Stimulated activated CD8-positive, alpha-beta memory T cell treated with anti-CD3 and anti-CD28 coated beads, Interleukin-4, amount 100 ng/mL, for 4 hours (primary cell): ENCODE measurements around the gene TMEM233.
"Not testable (repeated sequence)": the region's sequence is repeated elsewhere in the genome, so short reads cannot be mapped to it uniquely, and the experiment has no call there.

Source experiments
- DNase-seq, 2 donors: peaks; one replicate each; pipeline ENCODE4 v3.0.0-alpha.2; 2020; ENCODE audit warnings: low read depth in 2 of 2, low spot score in 1 of 2

Gene TMEM233

DNA sequence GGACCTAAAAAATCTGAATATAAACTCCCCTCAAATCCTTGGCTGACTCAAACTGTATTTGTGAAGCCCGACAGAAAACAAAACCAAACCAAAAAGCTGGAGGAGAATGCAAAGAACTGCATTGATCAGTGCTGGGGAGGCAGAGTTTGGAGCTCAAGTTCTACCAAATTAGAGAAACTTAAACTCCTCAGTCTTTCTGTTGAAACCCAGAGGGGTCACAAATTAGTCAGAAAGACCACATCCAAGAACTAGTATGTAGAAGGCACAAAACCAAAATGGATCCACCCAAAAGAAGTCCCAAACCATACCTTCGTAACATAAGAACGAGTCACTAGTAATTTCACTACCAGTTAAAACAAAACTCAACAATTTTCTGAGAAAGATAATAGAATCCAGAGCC, 59.1 kb downstream of the TMEM233 start:
- DNase-seq: no peak

GRCh38 chr12:119657001-119657400, 63.4 kb downstream of the TMEM233 start:
- DNase-seq: not testable (repeated sequence)

DNA sequence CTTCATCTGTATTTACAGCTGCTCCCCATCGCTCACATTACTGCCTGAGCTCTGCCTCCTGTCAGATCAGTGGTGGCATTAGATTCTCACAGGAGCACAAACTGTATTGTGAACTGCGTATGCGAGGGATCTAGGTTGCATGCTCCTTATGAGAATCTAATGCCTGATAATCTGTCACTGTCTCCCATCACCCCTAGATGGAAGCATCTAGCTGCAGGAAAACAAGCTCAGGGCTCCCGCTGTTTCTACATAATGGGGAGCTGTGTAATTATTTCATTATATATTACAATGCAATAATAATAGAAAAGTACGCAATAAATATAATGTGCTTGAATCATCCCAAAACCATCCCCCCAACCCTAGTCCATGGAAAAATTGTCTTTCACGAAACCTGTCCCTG, 64.6 kb downstream of the TMEM233 start:
- not testable (repeated sequence) for DNase-seq

DNA sequence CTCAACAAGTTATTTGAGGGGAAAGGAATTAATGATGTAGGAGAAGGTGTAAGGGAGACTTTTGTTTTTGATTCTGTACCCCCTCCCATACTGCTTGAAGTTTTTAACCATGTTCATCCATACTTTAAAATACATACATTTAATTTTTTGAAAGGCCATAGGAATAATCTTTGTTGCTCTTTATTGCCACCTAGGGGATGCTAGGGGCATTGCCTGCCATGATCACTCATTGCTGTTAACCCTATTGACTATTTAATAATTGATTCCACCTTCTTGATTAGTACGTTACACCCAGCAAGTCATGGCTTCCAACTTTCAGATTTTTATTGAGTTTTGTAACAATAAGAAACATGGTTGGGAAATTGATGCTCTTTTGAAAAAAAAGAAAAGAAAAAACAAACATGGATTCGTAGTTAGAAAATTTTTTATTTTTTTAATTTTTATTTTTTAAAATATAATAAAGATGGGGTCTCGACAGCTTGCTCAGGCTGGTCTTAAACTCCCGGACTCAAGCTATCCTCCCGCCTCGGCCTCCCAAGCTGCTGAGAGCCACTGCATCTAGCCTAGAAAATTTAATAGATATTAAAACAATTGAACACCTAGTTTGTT, 65.8 kb downstream of the TMEM233 start:
- peak in 1 of 2 donors; percentile 20 for DNase-seq

- DNase-seq: no peak
Observed at GRCh38 chr12:119660076-119660475, 66.5 kb downstream of the TMEM233 start.

DNA sequence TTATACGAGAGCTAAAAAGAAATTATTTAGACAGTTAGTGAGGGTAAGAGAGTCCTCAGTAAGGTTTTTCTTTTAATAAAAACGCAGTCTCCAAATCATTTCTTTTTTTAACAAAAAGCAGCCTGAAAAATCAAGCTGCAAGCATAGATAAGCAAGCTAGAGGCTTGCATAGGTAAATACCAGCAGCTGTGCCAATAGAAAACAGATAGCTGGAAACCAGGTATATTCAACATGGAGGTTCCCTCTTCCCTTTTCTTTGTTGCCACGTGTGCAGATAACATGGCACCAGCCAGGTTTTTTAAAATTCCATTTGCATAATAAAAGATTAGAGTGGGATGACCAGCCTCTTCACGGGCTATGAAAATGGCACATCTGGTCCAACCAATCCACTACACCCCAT, 68.3 kb downstream of the TMEM233 start:
- DNase-seq: no peak

DNA sequence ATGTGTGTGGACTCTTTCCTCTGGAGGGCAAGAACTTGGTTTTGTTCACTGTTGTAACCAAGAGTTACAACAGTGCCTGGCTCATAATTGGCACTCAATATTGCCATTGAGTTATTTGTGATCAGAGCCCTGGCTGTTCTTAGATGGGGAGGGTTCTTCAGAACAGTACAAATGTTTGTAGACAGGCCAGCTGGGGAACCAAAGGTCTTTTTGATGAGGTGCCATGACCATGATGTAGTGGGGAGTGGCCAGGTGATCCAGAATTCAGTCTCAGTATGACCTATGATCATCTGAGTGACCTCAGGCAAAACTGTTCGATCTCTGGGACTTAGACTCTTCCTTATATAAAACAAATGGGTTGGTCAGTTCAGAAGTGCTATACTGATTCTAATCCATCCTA, 71.1 kb downstream of the TMEM233 start:
- DNase-seq: no peak

DNA sequence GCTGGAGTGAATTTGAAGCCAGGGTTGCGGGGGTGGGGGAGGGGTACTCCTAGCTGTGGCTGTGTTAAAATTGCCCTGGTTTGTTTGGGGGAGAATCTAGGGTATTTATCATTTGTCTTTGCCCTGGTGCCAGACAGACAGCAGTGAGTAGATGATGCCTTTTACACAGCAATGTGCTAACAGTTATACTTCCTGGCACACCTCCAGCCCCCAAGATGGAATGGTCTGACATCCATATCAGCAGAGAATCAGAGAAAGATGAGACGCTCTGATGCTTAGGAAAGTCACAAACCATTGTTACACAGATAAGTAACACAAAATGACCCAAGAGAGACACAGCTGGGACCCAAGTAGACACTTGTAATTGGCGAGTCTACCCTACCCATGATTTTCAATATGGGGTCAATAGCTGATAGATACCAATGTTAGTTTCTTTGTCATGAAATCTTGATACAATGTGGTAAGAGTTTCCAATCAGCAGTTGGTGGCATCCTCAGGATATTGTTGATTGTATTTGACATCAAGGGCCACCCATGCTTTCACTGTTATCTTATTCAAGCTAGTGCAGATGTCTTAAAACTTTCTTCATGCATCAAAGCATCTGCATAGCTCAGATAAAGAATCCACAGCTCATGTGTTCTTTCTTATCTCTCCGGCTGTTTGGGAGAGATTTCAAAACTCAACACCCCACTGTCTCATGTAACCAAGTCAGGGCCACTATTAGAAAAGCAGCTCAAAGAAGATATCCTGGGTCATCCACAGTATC, 71.8 kb downstream of the TMEM233 start:
- DNase-seq: no peak

- no peak for DNase-seq
Observed at GRCh38 chr12:119666226-119666795, 72.7 kb downstream of the TMEM233 start.

DNA sequence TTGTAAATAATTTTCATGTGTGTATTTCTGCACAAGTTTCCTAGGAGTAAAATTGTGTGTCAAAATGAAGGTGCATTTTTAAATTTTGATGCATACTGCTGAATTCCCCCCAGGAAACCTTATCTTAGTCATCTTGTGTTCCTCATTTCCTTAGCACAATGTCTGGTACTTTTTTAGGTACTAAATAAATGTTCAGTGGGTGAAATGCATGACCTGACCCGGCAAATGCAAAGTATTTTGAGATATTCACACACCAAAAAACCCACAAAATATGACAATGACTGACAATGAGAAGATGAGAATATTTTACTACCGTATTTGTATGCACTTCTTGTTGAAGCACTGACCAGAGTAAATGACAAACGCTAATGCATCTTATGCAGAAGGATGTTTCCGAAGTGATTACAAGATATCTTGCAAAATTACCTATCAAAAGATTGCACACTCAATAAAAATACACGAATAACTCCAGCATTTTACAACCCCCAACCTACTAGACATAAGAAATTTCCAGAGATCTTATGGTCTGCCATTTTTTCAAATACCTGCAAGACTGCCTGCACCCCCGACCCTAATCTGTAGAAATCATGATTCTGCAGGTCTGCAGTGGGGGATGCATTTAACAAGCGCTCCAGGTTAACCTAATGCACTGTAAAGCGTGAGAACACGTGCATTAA, 73.5 kb downstream of the TMEM233 start:
- DNase-seq: no peak

- DNase-seq: peak; percentile 83 to 90
Observed at GRCh38 chr12:119667577-119668323, 74.2 kb downstream of the TMEM233 start, which contains the start of gene PRKAB1. Gene PRKAB1 (plus strand): TSS chr12:119668133. CDS start chr12:119668245, 112 bp downstream.

- DNase-seq: no peak
Observed at GRCh38 chr12:119668324-119668841, 74.8 kb downstream of the TMEM233 start.

DNA sequence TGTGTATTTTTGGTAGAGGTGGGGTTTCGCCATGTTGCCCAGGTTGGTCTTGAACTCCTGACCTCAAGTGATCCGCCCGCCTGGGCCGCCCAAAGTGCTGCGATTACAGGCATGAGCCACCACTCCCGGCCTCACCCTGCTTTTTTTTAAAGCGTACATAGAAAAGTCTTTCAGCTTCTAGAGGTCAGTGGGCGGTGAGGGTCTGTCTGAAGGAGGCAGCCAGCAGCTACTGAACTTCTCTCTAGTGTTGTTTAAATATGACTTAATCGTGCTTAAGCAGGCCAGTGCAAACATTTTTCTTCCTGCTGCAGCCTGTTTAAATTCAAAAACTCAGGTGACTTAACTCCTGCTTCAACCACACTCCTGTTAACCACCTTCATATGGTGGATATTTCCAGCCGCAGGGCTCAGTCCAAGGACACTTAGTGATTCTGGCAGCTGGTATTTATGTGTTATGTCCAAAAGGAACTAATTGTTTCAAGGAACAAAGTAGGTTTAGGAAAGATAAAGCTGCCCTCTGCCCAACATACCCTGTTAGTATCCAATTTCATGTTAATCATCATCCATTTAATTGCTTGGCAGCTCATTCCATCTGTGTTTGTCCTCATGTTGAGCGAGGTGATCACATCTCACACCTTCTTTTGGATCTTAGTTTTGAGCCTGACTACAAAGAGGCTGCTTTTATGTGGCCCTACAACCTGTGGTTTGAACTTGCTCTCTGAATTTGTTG, 76.3 kb downstream of the TMEM233 start:
- no peak for DNase-seq

GRCh38 chr12:119671070-119671469, 77.5 kb downstream of the TMEM233 start:
- no peak for DNase-seq

GRCh38 chr12:119672194-119672593, 78.6 kb downstream of the TMEM233 start:
- no peak for DNase-seq

DNA sequence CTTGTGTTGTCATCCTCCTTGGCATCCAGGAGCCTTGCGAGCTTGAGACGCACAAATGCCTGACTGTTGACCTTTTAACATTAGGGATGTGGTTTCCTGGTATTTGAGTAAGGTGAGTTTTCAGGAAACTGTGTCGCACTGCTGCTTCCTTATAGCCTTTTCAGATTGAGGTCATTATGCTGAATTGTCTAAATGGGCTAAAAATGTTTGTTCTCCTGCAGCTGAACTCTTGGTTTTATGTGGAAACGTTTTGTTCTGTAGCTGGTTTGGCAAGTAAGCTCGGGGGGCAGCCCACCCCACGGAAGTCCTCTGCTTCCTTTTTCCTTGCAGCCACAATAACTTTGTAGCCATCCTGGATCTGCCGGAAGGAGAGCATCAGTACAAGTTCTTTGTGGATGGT, 80.1 kb downstream of the TMEM233 start:
- no peak for DNase-seq

- no peak for DNase-seq
Observed at GRCh38 chr12:119674560-119674959, 81.0 kb downstream of the TMEM233 start.

DNA sequence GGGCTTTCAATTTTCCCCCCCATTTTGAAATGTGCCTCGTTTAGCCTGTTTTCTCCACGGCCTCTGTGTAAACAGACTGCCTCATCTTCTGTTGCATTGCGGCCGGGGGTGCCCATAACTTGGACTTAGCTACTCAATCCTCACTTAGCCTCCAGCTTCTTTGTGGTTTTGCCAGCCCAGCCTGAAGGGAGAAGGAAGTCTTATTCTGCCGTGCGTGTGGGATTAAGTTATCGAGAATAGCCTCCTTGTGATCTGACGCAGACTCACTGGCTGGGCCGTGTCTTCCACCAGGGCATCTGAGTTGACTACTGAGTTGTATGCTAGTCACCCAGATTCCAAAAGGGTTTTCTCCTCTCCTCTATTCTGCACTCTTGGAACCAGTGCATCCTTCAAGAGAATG, 82.4 kb downstream of the TMEM233 start:
- no peak for DNase-seq

- DNase-seq: no peak
Observed at GRCh38 chr12:119676573-119676972, 83.0 kb downstream of the TMEM233 start.

DNA sequence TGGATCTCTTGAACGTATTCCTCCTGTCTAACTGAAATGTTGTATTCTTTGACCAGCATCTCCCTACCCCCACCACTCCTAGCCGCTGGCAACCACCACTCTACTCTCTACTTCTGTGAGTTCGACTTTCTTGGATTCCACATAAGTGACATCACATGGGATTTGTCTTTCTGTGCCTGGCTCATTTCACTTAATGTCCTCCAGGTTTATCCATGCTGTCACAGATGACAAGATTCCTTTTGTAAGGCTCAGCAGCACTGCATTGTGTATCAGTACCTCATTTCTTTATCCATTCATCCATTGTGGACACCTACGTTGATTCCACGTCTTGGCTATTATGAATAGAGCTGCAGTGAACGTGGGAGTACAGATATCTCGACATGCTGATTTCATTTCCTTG, 84.9 kb downstream of the TMEM233 start:
- DNase-seq: no peak
